ENCODE results near the gene ROR1. TPM values are rescaled to one million over a fixed set of nuclear protein-coding genes. Genes with fewer than 3 reads are reported as not detected.

The ROR1 gene
- total and polyA plus RNA-seq, 3 donors from 2014 or later: 3.3 to 5.1 (median 4.6) TPM

GRCh38 chr1:64194168-64195080, 420.6 kb downstream of the ROR1 start:
- WGBS, 2 donors: 65 to 66% methylated on average over 8 of the region's 8 CpGs
- H3K27ac ChIP-seq: no peak overlapping the region

GRCh38 chr1:64195081-64195395, 421.2 kb downstream of the ROR1 start:
- Histone ChIP-seq H3K36me3 (ENCODE audit: low read depth, missing control alignments) (no peaks in the 10 kb centered on the region), H3K4me3 (no peak overlapping the region), H3K9me3 (no peaks in the 10 kb centered on the region), H3K4me1 (no peaks in the 10 kb centered on the region), H3K27ac (no peak overlapping the region), H3K27me3 (no peaks in the 10 kb centered on the region)
- WGBS, 2 donors: 50 to 58% methylated on average over 1 of the region's 1 CpG
- intact Hi-C loops (cut with DNase I; ENCODE audit: low total_unique reads): no loop called here
- DNase-seq: no peak
- no peak for TF ChIP-seq POLR2A (IDR thresholded peaks at IDR 0.05)
- no peak for TF ChIP-seq CTCF (IDR thresholded peaks at IDR 0.05)

More at GRCh38 chr1:64194168-64195080, 420.6 kb downstream of the ROR1 start:
- H3K27me3 ChIP-seq: no peaks in the 10 kb centered on the region
- no peaks in the 10 kb centered on the region for H3K4me1 ChIP-seq
- no peak for DNase-seq
- H3K9me3 ChIP-seq: no peaks in the 10 kb centered on the region
- no peak overlapping the region for H3K4me3 ChIP-seq
- intact Hi-C loops (cut with DNase I; ENCODE audit: low total_unique reads): no loop called here
- H3K36me3 ChIP-seq (ENCODE audit: low read depth, missing control alignments): no peaks in the 10 kb centered on the region
- TF ChIP-seq CTCF (IDR thresholded peaks at IDR 0.05) (no peak), POLR2A (IDR thresholded peaks at IDR 0.05) (no peak)

GRCh38 chr1:64196074-64196870, 422.5 kb downstream of the ROR1 start:
- Histone ChIP-seq H3K4me1 (no peaks in the 10 kb centered on the region), H3K27me3 (no peaks in the 10 kb centered on the region), H3K9me3 (no peaks in the 10 kb centered on the region), H3K36me3 (ENCODE audit: low read depth, missing control alignments) (no peaks in the 10 kb centered on the region), H3K4me3 (no peak overlapping the region), H3K27ac (no peak overlapping the region)
- DNase-seq: no peak
- WGBS, 2 donors: 73 to 83% methylated on average over 5 to 8 of the region's 8 CpGs
- TF ChIP-seq POLR2A (IDR thresholded peaks at IDR 0.05) (no peak), CTCF (IDR thresholded peaks at IDR 0.05) (no peak)
- intact Hi-C loops (cut with DNase I; ENCODE audit: low total_unique reads): no loop called here

GRCh38 chr1:64197076-64197475, 423.3 kb downstream of the ROR1 start:
- no peaks in the 10 kb centered on the region for H3K36me3 ChIP-seq (ENCODE audit: low read depth, missing control alignments)
- H3K4me3 ChIP-seq: no peak overlapping the region
- no peaks in the 10 kb centered on the region for H3K4me1 ChIP-seq
- intact Hi-C loops (cut with DNase I; ENCODE audit: low total_unique reads): no loop called here
- H3K9me3 ChIP-seq: no peaks in the 10 kb centered on the region
- 94 to 98% methylated on average over 3 of the region's 3 CpGs for WGBS, 2 donors
- no peak overlapping the region for H3K27ac ChIP-seq
- no peaks in the 10 kb centered on the region for H3K27me3 ChIP-seq
- DNase-seq: no peak
- TF ChIP-seq POLR2A (IDR thresholded peaks at IDR 0.05) (no peak), CTCF (IDR thresholded peaks at IDR 0.05) (no peak)

Measured in testis (tissue), 3 donors.